ENCODE data around the gene LINGO1. TPM values are rescaled to one million over a fixed set of nuclear protein-coding genes. Genes with fewer than 3 reads are reported as not detected.

LINGO1 gene
- total and polyA plus RNA-seq, 8 donors, result 0.25 to 1.3 (median 0.57) TPM; not detected in 4

DNA sequence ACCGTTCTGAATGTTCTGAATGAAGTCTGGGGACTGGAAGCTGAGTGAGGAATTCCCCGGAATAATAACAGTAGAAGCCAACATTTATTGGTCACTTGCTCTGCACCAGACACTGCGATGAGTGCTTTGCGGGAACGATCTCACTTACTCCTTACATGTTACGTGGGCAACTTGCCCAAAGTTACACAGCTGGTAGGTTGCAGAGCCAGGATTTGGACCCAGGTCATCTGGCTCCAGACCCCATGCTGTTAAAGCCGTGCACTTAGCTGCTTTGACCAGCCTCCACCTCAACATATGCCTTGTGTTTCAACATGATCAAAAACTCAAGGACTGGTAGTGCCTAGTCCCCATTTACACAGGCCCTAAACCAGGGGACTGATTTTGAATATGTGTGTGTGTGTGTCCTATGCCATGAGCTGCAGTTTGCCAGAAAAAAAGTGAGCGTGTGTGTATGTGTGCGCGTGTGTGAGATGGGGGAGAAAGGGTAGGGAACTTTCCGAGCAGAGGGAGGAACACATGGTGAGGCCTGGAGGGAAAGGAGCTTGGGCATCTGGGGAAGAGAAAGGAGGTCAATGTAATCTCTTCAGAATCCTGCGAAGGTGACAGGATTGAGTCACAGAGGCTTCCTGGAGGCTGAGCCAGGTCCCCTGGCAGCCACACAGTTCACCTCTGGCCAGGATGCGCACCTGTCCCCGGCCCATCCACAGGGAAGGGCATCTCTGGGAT lies 28.9 kb downstream of the LINGO1 start:
- no peak overlapping the region for H3K27ac ChIP-seq
- TF ChIP-seq, protein P1, sequence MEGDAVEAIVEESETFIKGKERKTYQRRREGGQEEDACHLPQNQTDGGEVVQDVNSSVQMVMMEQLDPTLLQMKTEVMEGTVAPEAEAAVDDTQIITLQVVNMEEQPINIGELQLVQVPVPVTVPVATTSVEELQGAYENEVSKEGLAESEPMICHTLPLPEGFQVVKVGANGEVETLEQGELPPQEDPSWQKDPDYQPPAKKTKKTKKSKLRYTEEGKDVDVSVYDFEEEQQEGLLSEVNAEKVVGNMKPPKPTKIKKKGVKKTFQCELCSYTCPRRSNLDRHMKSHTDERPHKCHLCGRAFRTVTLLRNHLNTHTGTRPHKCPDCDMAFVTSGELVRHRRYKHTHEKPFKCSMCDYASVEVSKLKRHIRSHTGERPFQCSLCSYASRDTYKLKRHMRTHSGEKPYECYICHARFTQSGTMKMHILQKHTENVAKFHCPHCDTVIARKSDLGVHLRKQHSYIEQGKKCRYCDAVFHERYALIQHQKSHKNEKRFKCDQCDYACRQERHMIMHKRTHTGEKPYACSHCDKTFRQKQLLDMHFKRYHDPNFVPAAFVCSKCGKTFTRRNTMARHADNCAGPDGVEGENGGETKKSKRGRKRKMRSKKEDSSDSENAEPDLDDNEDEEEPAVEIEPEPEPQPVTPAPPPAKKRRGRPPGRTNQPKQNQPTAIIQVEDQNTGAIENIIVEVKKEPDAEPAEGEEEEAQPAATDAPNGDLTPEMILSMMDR (IDR thresholded peaks at IDR 0.05), result no peak
- TF ChIP-seq POLR2AphosphoS5 (IDR thresholded peaks at IDR 0.05) (no peak), EP300 (IDR thresholded peaks at IDR 0.05) (no peak), POLR2A (IDR thresholded peaks at IDR 0.05) (no peak)
- H3K4me3 ChIP-seq, result no peak overlapping the region
- no peaks in the 10 kb centered on the region for H3K36me3 ChIP-seq
- intact Hi-C loops (cut with DNase I; ENCODE audit: low total_unique reads), result no loop called here
- H3K27me3 ChIP-seq, result peaks cover 0 to 15% (median 6%) of the 10 kb centered on the region in 3 donors
- peak in 1 of 2 donors; percentile 55 for DNase-seq
- WGBS, 5 donors, result 73 to 77% (median 75%) methylated on average over 12 to 14 of the region's 14 CpGs
- H3K9me3 ChIP-seq, result no peaks in the 10 kb centered on the region
- peaks cover 0 to 5% (median 0%) of the 10 kb centered on the region in 4 donors for H3K4me1 ChIP-seq

DNA sequence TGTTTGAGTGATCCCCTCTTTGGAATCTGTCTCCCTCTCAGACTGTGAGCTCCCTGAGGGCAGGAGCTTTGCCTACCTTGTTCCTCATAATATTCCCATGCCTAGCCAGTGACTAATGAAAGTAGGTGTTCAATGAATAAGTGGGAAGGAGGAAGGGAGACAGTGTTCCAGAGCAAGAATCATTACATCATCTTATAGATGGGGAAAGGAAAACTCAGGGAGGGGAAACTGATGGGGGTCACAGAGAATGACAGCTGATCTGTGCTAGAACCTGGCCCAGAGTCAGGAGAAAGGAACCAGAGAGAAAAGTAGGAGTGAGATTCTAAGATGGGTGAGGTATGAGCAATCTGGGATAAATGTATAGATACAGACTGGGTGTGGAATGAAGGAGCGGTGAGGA lies 29.9 kb downstream of the LINGO1 start:
- H3K27me3 ChIP-seq, result peaks cover 0 to 15% (median 6%) of the 10 kb centered on the region in 3 donors
- H3K4me3 ChIP-seq, result no peak overlapping the region
- DNase-seq, result no peak
- H3K27ac ChIP-seq, result no peak overlapping the region
- no peaks in the 10 kb centered on the region for H3K36me3 ChIP-seq
- no peaks in the 10 kb centered on the region for H3K9me3 ChIP-seq
- WGBS, 5 donors, result 92 to 100% (median 95%) methylated on average over 1 of the region's 1 CpG
- peaks cover 0 to 5% (median 0%) of the 10 kb centered on the region in 4 donors for H3K4me1 ChIP-seq
- TF ChIP-seq POLR2A (IDR thresholded peaks at IDR 0.05), result no peak
- TF ChIP-seq EP300 (IDR thresholded peaks at IDR 0.05), result no peak
- TF ChIP-seq, protein P1 (IDR thresholded peaks at IDR 0.05), result no peak
- no peak for TF ChIP-seq POLR2AphosphoS5 (IDR thresholded peaks at IDR 0.05)
- intact Hi-C loops (cut with DNase I; ENCODE audit: low total_unique reads), result no loop called here

DNA sequence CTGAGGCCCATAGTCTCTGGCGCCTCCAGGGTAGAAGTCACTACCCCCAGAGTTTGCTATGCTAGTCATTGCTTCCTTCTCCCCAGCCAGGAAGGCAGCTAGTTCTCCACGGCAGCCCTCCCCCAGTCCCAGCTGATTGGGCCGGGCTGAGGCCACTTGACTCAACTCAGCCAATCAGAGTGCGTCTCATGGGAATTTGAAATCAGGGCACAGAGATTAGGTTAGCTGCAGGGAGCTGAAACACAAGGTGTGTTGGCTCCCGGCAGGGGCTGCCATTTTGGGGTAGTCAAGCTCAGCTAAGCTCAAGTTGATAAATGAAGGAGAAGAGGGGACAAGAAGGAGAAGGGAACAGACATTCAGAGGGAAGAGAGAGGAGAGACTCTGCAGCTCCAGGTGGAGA lies 32.8 kb downstream of the LINGO1 start:
- 71 to 78% (median 76%) methylated on average over 5 of the region's 5 CpGs for WGBS, 5 donors

DNA sequence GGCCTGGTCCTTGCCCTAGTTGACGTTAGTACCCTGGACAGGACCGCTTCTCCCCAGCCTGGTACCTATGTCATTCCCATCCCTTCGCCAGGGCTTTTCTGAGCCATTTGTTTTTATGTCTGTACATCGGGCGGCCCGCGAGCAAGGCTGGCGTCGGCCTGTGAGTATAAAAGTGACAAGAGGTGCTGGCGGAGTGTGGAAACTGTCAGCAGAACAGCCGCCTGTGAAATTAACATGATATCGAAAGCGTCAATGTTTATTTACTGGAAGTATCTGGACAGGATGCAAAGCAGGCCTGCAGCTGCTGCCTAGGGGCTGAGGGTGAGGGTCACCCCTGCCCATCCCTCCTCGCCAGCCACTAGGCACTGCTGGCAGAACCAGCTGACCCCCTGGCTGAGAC lies 33.4 kb downstream of the LINGO1 start:
- Histone ChIP-seq H3K4me3 (peak overlapping the region in 2 of 4 donors; percentile 5 to 11), H3K4me1 (no peaks in the 10 kb centered on the region), H3K36me3 (no peaks in the 10 kb centered on the region), H3K9me3 (no peaks in the 10 kb centered on the region), H3K27ac (peak overlapping the region in 1 of 5 donors; percentile 54), H3K27me3 (no peaks in the 10 kb centered on the region)
- 67 to 82% (median 73%) methylated on average over 14 of the region's 14 CpGs for WGBS, 5 donors
- no peak for TF ChIP-seq EP300 (IDR thresholded peaks at IDR 0.05)
- TF ChIP-seq, protein P1 (IDR thresholded peaks at IDR 0.05), result no peak
- no peak for TF ChIP-seq POLR2AphosphoS5 (IDR thresholded peaks at IDR 0.05)
- TF ChIP-seq POLR2A (IDR thresholded peaks at IDR 0.05), result no peak
- intact Hi-C loops (cut with DNase I; ENCODE audit: low total_unique reads), result no loop called here
- DNase-seq, result peak in 1 of 2 donors; percentile 39

More for the DNA sequence above, 32.8 kb downstream of the LINGO1 start:
- Histone ChIP-seq H3K27me3 (no peaks in the 10 kb centered on the region), H3K9me3 (no peaks in the 10 kb centered on the region), H3K36me3 (no peaks in the 10 kb centered on the region), H3K27ac (peak overlapping the region in 1 of 5 donors; percentile 54), H3K4me3 (peak overlapping the region in 2 of 4 donors; percentile 5 to 11), H3K4me1 (peaks cover 0 to 4% (median 0%) of the 10 kb centered on the region in 4 donors)
- peak in 1 of 2 donors; percentile 78 for DNase-seq
- intact Hi-C loops (cut with DNase I; ENCODE audit: low total_unique reads), result no loop called here
- TF ChIP-seq POLR2AphosphoS5 (IDR thresholded peaks at IDR 0.05) (no peak), POLR2A (IDR thresholded peaks at IDR 0.05) (no peak), EP300 (IDR thresholded peaks at IDR 0.05) (no peak)
- TF ChIP-seq, protein P1 (IDR thresholded peaks at IDR 0.05), result no peak
